ENCODE measurements around the gene TSPAN7.
A peak's percentile ranks its signal among the peaks of the same experiment; 100 is the strongest.

The TSPAN7 gene

GRCh38 chrX:38694394-38694793 is 133.1 kb downstream of the TSPAN7 start:
- DNase-seq (ENCODE audit: low read depth): no peak

DNA sequence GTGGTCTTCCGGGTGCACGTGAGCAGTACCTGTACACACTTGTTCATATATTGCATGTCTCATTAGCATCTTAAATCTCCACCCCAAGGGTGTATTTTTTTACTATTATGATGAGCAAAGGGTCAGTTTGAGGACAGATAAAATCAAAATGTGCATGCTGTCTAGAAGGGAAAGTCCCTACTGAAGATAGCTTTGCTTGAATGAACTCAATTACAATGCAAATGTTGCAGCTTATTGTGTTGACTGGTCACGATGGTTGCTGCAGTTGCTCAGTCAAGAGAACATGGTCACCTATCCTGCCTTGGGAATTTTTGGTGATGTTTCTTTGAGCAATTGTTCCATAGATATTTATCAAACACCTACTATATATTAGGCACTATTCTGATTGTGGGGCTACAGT is 136.1 kb downstream of the TSPAN7 start:
- DNase-seq (ENCODE audit: low read depth): no peak

- DNase-seq (ENCODE audit: low read depth): no peak
Observed at GRCh38 chrX:38699121-38699520, 137.8 kb downstream of the TSPAN7 start.

DNA sequence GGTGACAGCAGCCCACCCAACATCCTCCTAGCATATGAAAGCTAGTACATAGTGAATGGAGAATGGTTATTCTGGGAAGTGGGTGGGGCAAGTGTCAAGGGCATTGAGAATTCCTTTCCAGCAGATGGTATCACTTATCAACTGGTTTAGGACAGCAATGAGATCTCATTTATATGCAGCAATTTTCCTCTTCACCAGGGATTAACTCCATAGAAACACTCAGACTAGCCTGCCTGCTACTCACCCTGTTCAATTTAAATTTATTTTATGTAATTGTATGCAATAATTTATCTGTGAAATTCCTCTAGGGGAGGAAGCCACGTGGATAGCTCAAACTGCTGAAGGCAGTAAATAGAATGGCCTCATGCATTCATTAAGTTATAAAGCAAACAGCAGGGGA is 138.4 kb downstream of the TSPAN7 start:
- DNase-seq (ENCODE audit: low read depth): no peak

- no peak for DNase-seq (ENCODE audit: low read depth)
Observed at GRCh38 chrX:38701073-38701472, 139.7 kb downstream of the TSPAN7 start.

- no peak for DNase-seq (ENCODE audit: low read depth)
Observed at GRCh38 chrX:38704146-38704882, 143.0 kb downstream of the TSPAN7 start.

DNA sequence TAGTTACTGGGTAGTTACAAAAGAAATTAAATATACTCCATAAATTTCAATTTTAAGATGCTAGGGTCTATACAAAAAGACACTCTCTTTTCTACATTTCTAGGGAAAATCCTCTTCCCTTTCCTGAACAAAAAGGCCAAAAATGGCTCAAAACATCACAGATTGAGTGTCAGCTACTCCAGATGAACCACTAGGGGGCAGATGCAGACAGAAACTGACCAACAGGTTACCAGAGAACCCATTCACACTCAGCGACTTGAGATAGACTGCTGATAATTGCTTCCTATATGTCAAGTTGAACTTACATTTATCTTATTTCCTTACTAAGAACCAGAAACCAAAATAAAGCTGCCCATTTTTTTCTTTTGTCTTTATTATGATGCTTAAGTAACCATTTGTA is 156.5 kb downstream of the TSPAN7 start:
- peak; percentile 22 for DNase-seq (ENCODE audit: low read depth)

- DNase-seq (ENCODE audit: low read depth): no peak
Observed at GRCh38 chrX:38718311-38718710, 157.0 kb downstream of the TSPAN7 start.

GRCh38 chrX:38726612-38727011 is 165.3 kb downstream of the TSPAN7 start:
- no peak for DNase-seq (ENCODE audit: low read depth)

DNA sequence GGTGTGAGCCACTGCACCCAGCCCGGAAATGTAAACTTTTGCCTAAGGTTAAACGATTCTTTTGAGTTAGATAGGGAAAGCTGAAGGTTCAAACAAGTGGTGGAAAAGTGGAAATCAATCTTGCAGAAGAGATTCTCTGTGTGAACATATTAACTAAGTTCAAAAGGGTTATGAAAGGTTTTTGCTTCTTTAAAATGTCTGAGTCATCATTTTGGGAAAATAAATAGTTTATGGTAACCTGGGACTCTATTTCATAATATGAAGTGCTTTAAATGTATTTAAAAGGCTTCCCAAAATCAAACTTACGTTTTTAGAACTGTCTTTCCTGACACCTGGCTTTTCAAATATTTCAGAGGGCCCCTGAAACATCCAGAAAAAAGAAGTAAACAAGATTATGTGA is 166.3 kb downstream of the TSPAN7 start:
- no peak for DNase-seq (ENCODE audit: low read depth)

GRCh38 chrX:38732866-38733265 is 171.5 kb downstream of the TSPAN7 start:
- DNase-seq (ENCODE audit: low read depth): peak; percentile 21
